SK-N-SH treated with all-trans-retinoic acid at 6 μM for 48 hours (cell line): ENCODE data around the gene FLII.

ENCODE experiments used
- ATAC-seq: fragments of 200-7000 bp; cut with Tn5 transposase; 3 replicates; pipeline ENCODE4 v1.9.1; 2020; ENCODE audit warnings: mild to moderate bottlenecking, moderate library complexity
- ARNTL ChIP-seq: fragments of 450-650 bp; formaldehyde crosslinking; IDR thresholded peaks from 2 replicates; pipeline ENCODE4 v1.5.0; 2020; ENCODE audit warnings: low read depth, mild to moderate bottlenecking, moderate library complexity, borderline replicate concordance
- BACH2 ChIP-seq: fragments of 250-450 bp; sonication (Bioruptor Pico); IDR thresholded peaks from 2 replicates; pipeline ENCODE4 v1.9.0; 2021; ENCODE audit warnings: mild to moderate bottlenecking, borderline replicate concordance
- CSDC2 ChIP-seq: fragments of 250-450 bp; sonication (Bioruptor Pico); IDR thresholded peaks from 2 replicates; pipeline ENCODE4 v1.5.0; 2020; ENCODE audit warnings: mild to moderate bottlenecking, moderate library complexity
- CSRNP3 ChIP-seq: fragments of 250-450 bp; sonication (Bioruptor Pico); IDR thresholded peaks from 2 replicates; pipeline ENCODE4 v1.5.1; 2021; ENCODE audit warnings: mild to moderate bottlenecking, moderate library complexity
- ESRRG ChIP-seq: fragments of 250-450 bp; sonication (Bioruptor Pico); IDR thresholded peaks from 2 replicates; pipeline ENCODE4 v1.6.1; 2021; ENCODE audit warnings: mild to moderate bottlenecking
- GLIS3 ChIP-seq: fragments of 250-450 bp; sonication (Bioruptor Pico); IDR thresholded peaks from 2 replicates; pipeline ENCODE4 v1.5.0; 2020; ENCODE audit warnings: mild to moderate bottlenecking, moderate library complexity
- OSR1 ChIP-seq: fragments of 250-450 bp; sonication (Bioruptor Pico); IDR thresholded peaks from 2 replicates; pipeline ENCODE4 v1.8.0; 2022; ENCODE audit warnings: moderate library complexity, mild to moderate bottlenecking, inconsistent platforms
- PPARA ChIP-seq: fragments of 250-450 bp; sonication (Bioruptor Pico); IDR thresholded peaks from 2 replicates; pipeline ENCODE4 v1.5.0; 2020; ENCODE audit warnings: mild to moderate bottlenecking, borderline replicate concordance
- RARB ChIP-seq: fragments of 250-450 bp; sonication (Bioruptor Pico); IDR thresholded peaks from 2 replicates; pipeline ENCODE4 v1.8.0; 2021; ENCODE audit warnings: mild to moderate bottlenecking, moderate library complexity
- TCF4 ChIP-seq: fragments of 250-450 bp; sonication (Bioruptor Pico); IDR thresholded peaks from 2 replicates; pipeline ENCODE4 v1.8.0; 2021; ENCODE audit warnings: mild to moderate bottlenecking, moderate library complexity, borderline replicate concordance
- TSHZ2 ChIP-seq: fragments of 250-450 bp; sonication (Bioruptor Pico); IDR thresholded peaks from 2 replicates; pipeline ENCODE4 v1.5.0; 2020; ENCODE audit warnings: mild to moderate bottlenecking, moderate library complexity
- ZC3H10 ChIP-seq: fragments of 250-450 bp; sonication (Bioruptor Pico); IDR thresholded peaks from 2 replicates; pipeline ENCODE4 v1.5.1; 2021; ENCODE audit warnings: mild to moderate bottlenecking, moderate library complexity
- ZFP30 ChIP-seq: fragments of 450-650 bp; formaldehyde crosslinking; IDR thresholded peaks from 2 replicates; pipeline ENCODE4 v1.5.0; 2022; ENCODE audit warnings: mild to moderate bottlenecking, moderate library complexity
- ZNF565 ChIP-seq: fragments of 450-650 bp; formaldehyde crosslinking; conservative IDR thresholded peaks from 2 replicates; pipeline ENCODE4 v1.5.0; 2020; ENCODE audit warnings: low read depth, mild to moderate bottlenecking, moderate library complexity

The FLII gene

GRCh38 chr17:18198530-18198929 is 60.0 kb downstream of the FLII start (continued):
- TF ChIP-seq TSHZ2 (CRISPR knock-in tag) (no peak), OSR1 (CRISPR knock-in tag) (no peak), CSDC2 (CRISPR knock-in tag) (no peak), PPARA (CRISPR knock-in tag) (no peak), BACH2 (no peak), RARB (CRISPR knock-in tag) (no peak), ARNTL (CRISPR knock-in tag) (no peak), ESRRG (CRISPR knock-in tag) (no peak), TCF4 (CRISPR knock-in tag) (no peak), ZC3H10 (CRISPR knock-in tag) (no peak), ZFP30 (no peak)

- no peak for TF ChIP-seq BACH2
- ATAC-seq, result no peak
These were observed 60.9 kb downstream of the FLII start for GRCh38 chr17:18197535-18198194.

GRCh38 chr17:18195246-18195645 is 63.3 kb downstream of the FLII start:
- no peak for TF ChIP-seq BACH2
- TF ChIP-seq CSRNP3 (CRISPR knock-in tag), result no peak
- no peak for TF ChIP-seq GLIS3
- no peak for TF ChIP-seq ZNF565
- TF ChIP-seq ARNTL (CRISPR knock-in tag), result no peak
- no peak for TF ChIP-seq RARB (CRISPR knock-in tag)
- ATAC-seq, result no peak
